ENCODE data around the gene DPM2.

DNA sequence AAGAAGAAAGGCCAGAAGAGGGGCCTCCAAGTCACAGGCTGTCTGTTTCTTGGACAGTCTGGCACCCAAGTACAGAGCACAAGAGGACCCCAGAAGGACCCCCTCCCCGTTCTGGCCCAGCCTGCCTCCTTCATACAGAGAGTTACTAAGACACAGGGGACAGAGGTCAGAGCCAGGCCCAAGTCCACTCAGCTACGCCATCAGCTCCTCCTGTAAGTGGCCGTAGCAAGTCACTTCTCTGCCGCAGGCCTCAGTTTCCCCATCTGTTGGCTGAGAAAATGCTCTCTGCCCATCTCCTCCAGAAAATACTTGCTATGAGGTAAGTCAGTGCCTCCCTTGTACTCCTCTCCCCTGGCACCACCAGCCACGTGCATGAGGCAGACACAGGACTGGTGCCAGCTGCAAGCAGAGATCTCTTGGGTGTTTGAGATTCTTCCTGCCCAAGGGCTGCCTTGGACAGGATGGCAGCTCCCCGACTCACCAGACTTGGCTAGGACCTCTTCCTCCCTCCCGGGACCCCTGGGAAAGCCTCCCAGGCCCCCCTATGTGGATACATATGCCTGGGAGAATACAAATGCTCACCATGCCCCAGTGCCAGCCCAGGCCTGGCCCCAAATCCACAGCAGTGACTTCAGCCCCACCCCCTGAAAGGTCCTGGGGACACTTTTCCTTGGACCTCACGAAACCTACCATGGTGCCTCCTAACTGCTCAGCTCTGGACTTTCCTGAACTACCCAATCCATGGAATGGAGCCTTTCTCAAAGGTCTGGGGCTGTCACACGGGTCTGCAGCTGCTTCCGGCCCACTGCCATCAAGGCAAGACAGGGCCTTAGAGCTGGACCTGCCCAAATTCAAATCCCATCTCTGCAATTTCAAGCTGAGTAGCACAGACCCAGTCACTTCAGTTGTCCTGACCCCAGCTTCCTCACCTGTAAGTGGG, 38.0 kb upstream of the DPM2 start:
- TF ChIP-seq TEAD4 (IDR thresholded peaks at IDR 0.05) = no peak
- no peak for TF ChIP-seq YY1 (IDR thresholded peaks at IDR 0.05; ENCODE audit: low read depth)
- TF ChIP-seq TCF12 (IDR thresholded peaks at IDR 0.05; ENCODE audit: low read depth) = no peak
- TF ChIP-seq EP300 (IDR thresholded peaks at IDR 0.05; ENCODE audit: borderline replicate concordance) = no peak
- TF ChIP-seq RAD21 (IDR thresholded peaks at IDR 0.05; ENCODE audit: low read depth) = no peak
- TF ChIP-seq, protein P1, sequence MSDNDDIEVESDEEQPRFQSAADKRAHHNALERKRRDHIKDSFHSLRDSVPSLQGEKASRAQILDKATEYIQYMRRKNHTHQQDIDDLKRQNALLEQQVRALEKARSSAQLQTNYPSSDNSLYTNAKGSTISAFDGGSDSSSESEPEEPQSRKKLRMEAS (IDR thresholded peaks at IDR 0.05) = no peak
- no peak for TF ChIP-seq CREB1 (IDR thresholded peaks at IDR 0.05; ENCODE audit: low read depth)
- no peak for TF ChIP-seq NFIC (IDR thresholded peaks at IDR 0.05)
- TF ChIP-seq, protein P2, sequence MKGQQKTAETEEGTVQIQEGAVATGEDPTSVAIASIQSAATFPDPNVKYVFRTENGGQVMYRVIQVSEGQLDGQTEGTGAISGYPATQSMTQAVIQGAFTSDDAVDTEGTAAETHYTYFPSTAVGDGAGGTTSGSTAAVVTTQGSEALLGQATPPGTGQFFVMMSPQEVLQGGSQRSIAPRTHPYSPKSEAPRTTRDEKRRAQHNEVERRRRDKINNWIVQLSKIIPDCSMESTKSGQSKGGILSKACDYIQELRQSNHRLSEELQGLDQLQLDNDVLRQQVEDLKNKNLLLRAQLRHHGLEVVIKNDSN (IDR thresholded peaks at IDR 0.05) = no peak
- TF ChIP-seq CEBPB (IDR thresholded peaks at IDR 0.05) = no peak
- TF ChIP-seq, protein P3, sequence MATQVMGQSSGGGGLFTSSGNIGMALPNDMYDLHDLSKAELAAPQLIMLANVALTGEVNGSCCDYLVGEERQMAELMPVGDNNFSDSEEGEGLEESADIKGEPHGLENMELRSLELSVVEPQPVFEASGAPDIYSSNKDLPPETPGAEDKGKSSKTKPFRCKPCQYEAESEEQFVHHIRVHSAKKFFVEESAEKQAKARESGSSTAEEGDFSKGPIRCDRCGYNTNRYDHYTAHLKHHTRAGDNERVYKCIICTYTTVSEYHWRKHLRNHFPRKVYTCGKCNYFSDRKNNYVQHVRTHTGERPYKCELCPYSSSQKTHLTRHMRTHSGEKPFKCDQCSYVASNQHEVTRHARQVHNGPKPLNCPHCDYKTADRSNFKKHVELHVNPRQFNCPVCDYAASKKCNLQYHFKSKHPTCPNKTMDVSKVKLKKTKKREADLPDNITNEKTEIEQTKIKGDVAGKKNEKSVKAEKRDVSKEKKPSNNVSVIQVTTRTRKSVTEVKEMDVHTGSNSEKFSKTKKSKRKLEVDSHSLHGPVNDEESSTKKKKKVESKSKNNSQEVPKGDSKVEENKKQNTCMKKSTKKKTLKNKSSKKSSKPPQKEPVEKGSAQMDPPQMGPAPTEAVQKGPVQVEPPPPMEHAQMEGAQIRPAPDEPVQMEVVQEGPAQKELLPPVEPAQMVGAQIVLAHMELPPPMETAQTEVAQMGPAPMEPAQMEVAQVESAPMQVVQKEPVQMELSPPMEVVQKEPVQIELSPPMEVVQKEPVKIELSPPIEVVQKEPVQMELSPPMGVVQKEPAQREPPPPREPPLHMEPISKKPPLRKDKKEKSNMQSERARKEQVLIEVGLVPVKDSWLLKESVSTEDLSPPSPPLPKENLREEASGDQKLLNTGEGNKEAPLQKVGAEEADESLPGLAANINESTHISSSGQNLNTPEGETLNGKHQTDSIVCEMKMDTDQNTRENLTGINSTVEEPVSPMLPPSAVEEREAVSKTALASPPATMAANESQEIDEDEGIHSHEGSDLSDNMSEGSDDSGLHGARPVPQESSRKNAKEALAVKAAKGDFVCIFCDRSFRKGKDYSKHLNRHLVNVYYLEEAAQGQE (IDR thresholded peaks at IDR 0.05; ENCODE audit: low read depth) = no peak
- TF ChIP-seq EGR1 (IDR thresholded peaks at IDR 0.05) = no peak
- no peak for TF ChIP-seq TAF1 (IDR thresholded peaks at IDR 0.05; ENCODE audit: low read depth)
- TF ChIP-seq ZBTB7A (IDR thresholded peaks at IDR 0.05; ENCODE audit: low read depth) = no peak
